Neural progenitor cell (in vitro differentiated cells): ENCODE measurements around the gene REM2. TPM values are rescaled to one million over a fixed set of nuclear protein-coding genes. Genes with fewer than 3 reads are reported as not detected.

Experiments used
- DNase-seq: peaks from one replicate; pipeline ENCODE4 v3.0.0-alpha.2; 2016; ENCODE audit warnings: low spot score
- H2AFZ ChIP-seq: fragments of 200-600 bp; sonication (generic); replicated peaks from 2 replicates; pipeline ENCODE4 v1.6.1; 2016; ENCODE audit warnings: antibody characterized with exemption
- H3F3A ChIP-seq: fragments of 200-600 bp; sonication (generic); 2 replicates; pipeline ENCODE4 v1.6.1; 2016; ENCODE audit warnings: antibody characterized with exemption, low read depth
- H3K27ac ChIP-seq: fragments of 200-600 bp; sonication (generic); 2 replicates; pipeline ENCODE4 v1.5.1; 2016; ENCODE audit warnings: mild to moderate bottlenecking
- H3K27me3 ChIP-seq: fragments of 200-600 bp; sonication (generic); 2 replicates; pipeline ENCODE4 v1.6.1; 2016; ENCODE audit warnings: mild to moderate bottlenecking, moderate library complexity
- H3K36me3 ChIP-seq: fragments of 200-600 bp; sonication (generic); 2 replicates; pipeline ENCODE4 v1.5.1; 2016
- H3K4me1 ChIP-seq: fragments of 200-600 bp; sonication (generic); 2 replicates; pipeline ENCODE4 v1.6.1; 2016; ENCODE audit warnings: mixed run types
- H3K4me2 ChIP-seq: fragments of 200-600 bp; sonication (generic); 2 replicates; pipeline ENCODE4 v1.6.1; 2016
- H3K4me3 ChIP-seq: fragments of 200-600 bp; sonication (generic); 2 replicates; pipeline ENCODE4 v1.5.1; 2016
- H3K79me2 ChIP-seq: fragments of 200-600 bp; sonication (generic); 2 replicates; pipeline ENCODE4 v1.6.1; 2016; ENCODE audit warnings: low read depth
- H3K9ac ChIP-seq: fragments of 200-600 bp; sonication (generic); 2 replicates; pipeline ENCODE4 v1.6.1; 2016
- H3K9me3 ChIP-seq: fragments of 200-600 bp; sonication (generic); 2 replicates; pipeline ENCODE4 v1.5.1; 2016; ENCODE audit warnings: low read depth
- H4K20me1 ChIP-seq: fragments of 200-600 bp; sonication (generic); 2 replicates; pipeline ENCODE4 v1.6.1; 2016; ENCODE audit warnings: low read depth
- H3K27ac Mint-ChIP-seq: 3 replicates; pipeline ENCODE4 v1.8.0; 2021; ENCODE audit warnings: mixed read lengths
- H3K27me3 Mint-ChIP-seq: 2 replicates; pipeline ENCODE4 v1.8.0; 2022; ENCODE audit warnings: low read depth, mild to moderate bottlenecking, inconsistent platforms, moderate library complexity, mixed read lengths; ENCODE audit not compliant: insufficient read depth
- H3K36me3 Mint-ChIP-seq: 3 replicates; pipeline ENCODE4 v1.8.0; 2021; ENCODE audit warnings: mixed read lengths
- H3K4me1 Mint-ChIP-seq: 3 replicates; pipeline ENCODE4 v1.8.0; 2021; ENCODE audit warnings: mixed read lengths
- H3K4me3 Mint-ChIP-seq: 3 replicates; pipeline ENCODE4 v1.8.0; 2021; ENCODE audit warnings: mild to moderate bottlenecking, moderate library complexity, mixed read lengths
- H3K9me3 Mint-ChIP-seq: 3 replicates; pipeline ENCODE4 v1.8.0; 2020; ENCODE audit warnings: mixed read lengths
- EZH2 ChIP-seq: fragments of 200-600 bp; sonication (generic); IDR thresholded peaks from 2 replicates; pipeline ENCODE4 v1.6.1; 2017; ENCODE audit warnings: antibody characterized with exemption, mild to moderate bottlenecking, moderate library complexity
- EZH2phosphoT487 ChIP-seq: fragments of 200-600 bp; sonication (generic); IDR thresholded peaks from 2 replicates; pipeline ENCODE4 v1.6.1; 2017; ENCODE audit warnings: antibody characterized with exemption
- total RNA-seq: library from RNA; depleted of rRNA; stranded (reverse); fragments of >200 nt; gene quantifications from 2 replicates; pipeline ENCODE4 v1.2.3, GENCODE V29; 2015; ENCODE audit warnings: low replicate concordance
- TF ChIP-seq, protein P1 (sequence below): fragments of 200-600 bp; sonication (generic); IDR thresholded peaks from 2 replicates; pipeline ENCODE4 v1.5.1; 2017; ENCODE audit warnings: antibody characterized with exemption, mild to moderate bottlenecking

The REM2 gene
- total RNA-seq, 1 donor from 2014 or later = 1.7 TPM

GRCh38 chr14:22872033-22872832, 10.8 kb upstream of the REM2 start:
- peak overlapping the region; percentile 83 for H3K4me2 ChIP-seq
- H3F3A ChIP-seq = peaks cover 23% of the 10 kb centered on the region
- H4K20me1 ChIP-seq = no peaks in the 10 kb centered on the region
- peak overlapping the region; percentile 95 for H3K4me3 Mint-ChIP-seq
- H3K36me3 Mint-ChIP-seq = peaks cover 12% of the 10 kb centered on the region
- no peaks in the 10 kb centered on the region for H3K9me3 ChIP-seq
- no peaks in the 10 kb centered on the region for H3K9me3 Mint-ChIP-seq
- no peaks in the 10 kb centered on the region for H3K27me3 ChIP-seq
- DNase-seq = peak; percentile 92
- H3K27ac Mint-ChIP-seq = peak overlapping the region; percentile 81
- no peak overlapping the region for H3K27ac ChIP-seq
- TF ChIP-seq, protein P1, sequence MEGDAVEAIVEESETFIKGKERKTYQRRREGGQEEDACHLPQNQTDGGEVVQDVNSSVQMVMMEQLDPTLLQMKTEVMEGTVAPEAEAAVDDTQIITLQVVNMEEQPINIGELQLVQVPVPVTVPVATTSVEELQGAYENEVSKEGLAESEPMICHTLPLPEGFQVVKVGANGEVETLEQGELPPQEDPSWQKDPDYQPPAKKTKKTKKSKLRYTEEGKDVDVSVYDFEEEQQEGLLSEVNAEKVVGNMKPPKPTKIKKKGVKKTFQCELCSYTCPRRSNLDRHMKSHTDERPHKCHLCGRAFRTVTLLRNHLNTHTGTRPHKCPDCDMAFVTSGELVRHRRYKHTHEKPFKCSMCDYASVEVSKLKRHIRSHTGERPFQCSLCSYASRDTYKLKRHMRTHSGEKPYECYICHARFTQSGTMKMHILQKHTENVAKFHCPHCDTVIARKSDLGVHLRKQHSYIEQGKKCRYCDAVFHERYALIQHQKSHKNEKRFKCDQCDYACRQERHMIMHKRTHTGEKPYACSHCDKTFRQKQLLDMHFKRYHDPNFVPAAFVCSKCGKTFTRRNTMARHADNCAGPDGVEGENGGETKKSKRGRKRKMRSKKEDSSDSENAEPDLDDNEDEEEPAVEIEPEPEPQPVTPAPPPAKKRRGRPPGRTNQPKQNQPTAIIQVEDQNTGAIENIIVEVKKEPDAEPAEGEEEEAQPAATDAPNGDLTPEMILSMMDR = peak; percentile 98
- no peak for TF ChIP-seq EZH2phosphoT487
- peaks cover 14% of the 10 kb centered on the region for H3K4me1 Mint-ChIP-seq
- H3K4me3 ChIP-seq = peak overlapping the region; percentile 75
- no peak overlapping the region for H3K9ac ChIP-seq
- peaks cover 7% of the 10 kb centered on the region for H3K4me1 ChIP-seq
- H3K27me3 Mint-ChIP-seq = peaks cover 7% of the 10 kb centered on the region
- peak overlapping the region; percentile 37 for H2AFZ ChIP-seq
- no peaks in the 10 kb centered on the region for H3K79me2 ChIP-seq
- H3K36me3 ChIP-seq = no peaks in the 10 kb centered on the region

DNA sequence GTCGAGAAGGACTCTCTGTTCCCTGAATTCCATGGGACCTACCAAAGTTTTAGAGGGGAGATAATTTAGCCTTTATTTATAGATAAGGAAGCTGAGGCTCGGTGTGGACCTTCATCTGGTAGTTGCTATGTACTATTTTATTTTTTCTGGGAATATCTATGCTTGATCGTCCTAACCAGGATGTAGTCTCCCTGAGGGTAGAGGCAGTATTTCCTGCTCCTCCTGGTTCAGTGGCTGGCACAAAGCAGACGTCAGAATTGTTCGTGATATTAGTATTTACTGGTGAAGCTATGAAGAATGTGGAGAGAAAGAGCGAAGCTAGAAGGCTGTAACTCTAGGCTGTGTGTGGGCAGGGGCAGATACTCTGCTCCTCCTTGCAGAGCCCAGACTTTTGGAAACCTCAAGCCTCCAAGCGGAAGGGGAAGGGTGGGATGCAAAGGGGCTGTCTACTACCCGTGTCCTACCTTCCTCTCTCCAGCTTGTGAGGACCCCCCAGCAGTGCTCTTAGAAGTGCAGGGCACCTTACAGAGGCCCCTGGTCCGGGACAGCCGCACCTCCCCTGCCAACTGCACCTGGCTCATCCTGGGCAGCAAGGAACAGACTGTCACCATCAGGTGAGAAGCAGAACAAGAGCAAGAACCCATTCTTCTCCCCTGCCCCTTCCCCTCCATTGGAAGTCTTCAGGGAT, 10.0 kb upstream of the REM2 start:
- H3K36me3 Mint-ChIP-seq = peaks cover 14% of the 10 kb centered on the region
- peak overlapping the region; percentile 91 for H3K4me3 Mint-ChIP-seq
- Histone ChIP-seq H3K27ac (no peak overlapping the region), H4K20me1 (no peaks in the 10 kb centered on the region), H3K36me3 (no peaks in the 10 kb centered on the region), H3K4me2 (peak overlapping the region; percentile 83), H3K9me3 (no peaks in the 10 kb centered on the region), H3K79me2 (no peaks in the 10 kb centered on the region), H3K4me1 (peaks cover 7% of the 10 kb centered on the region), H3K9ac (no peak overlapping the region), H3F3A (peaks cover 23% of the 10 kb centered on the region), H3K27me3 (no peaks in the 10 kb centered on the region), H2AFZ (peak overlapping the region; percentile 4), H3K4me3 (peak overlapping the region; percentile 75)
- H3K27ac Mint-ChIP-seq = peak overlapping the region; percentile 81
- TF ChIP-seq EZH2 (no peak), EZH2phosphoT487 (no peak)
- TF ChIP-seq, protein P1 = no peak
- DNase-seq = no peak
- no peaks in the 10 kb centered on the region for H3K9me3 Mint-ChIP-seq
- H3K4me1 Mint-ChIP-seq = peaks cover 14% of the 10 kb centered on the region
- H3K27me3 Mint-ChIP-seq = peaks cover 10% of the 10 kb centered on the region

DNA sequence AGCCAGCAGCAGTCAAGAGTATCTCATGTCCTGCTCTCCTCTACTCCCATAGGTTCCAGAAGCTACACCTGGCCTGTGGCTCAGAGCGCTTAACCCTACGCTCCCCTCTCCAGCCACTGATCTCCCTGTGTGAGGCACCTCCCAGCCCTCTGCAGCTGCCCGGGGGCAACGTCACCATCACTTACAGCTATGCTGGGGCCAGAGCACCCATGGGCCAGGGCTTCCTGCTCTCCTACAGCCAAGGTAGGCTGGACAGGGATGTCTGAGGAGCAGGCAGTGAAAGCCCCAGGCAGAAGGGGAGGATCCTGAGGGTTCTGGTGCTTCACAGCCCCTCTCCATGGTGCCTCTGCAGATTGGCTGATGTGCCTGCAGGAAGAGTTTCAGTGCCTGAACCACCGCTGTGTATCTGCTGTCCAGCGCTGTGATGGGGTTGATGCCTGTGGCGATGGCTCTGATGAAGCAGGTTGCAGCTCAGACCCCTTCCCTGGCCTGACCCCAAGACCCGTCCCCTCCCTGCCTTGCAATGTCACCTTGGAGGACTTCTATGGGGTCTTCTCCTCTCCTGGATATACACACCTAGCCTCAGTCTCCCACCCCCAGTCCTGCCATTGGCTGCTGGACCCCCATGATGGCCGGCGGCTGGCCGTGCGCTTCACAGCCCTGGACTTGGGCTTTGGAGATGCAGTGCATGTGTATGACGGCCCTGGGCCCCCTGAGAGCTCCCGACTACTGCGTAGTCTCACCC, 7.8 kb upstream of the REM2 start:
- H3K4me1 Mint-ChIP-seq = peaks cover 14% of the 10 kb centered on the region

More for the DNA sequence above, 7.8 kb upstream of the REM2 start:
- H3K4me2 ChIP-seq = no peak overlapping the region
- no peaks in the 10 kb centered on the region for H3K27me3 ChIP-seq
- no peak overlapping the region for H3K9ac ChIP-seq
- H3K9me3 ChIP-seq = no peaks in the 10 kb centered on the region
- H3K4me1 ChIP-seq = peaks cover 7% of the 10 kb centered on the region
- peaks cover 22% of the 10 kb centered on the region for H3F3A ChIP-seq
- Mint-ChIP-seq H3K27ac (no peak overlapping the region), H3K9me3 (no peaks in the 10 kb centered on the region), H3K4me3 (no peak overlapping the region), H3K27me3 (peaks cover 9% of the 10 kb centered on the region), H3K36me3 (peaks cover 19% of the 10 kb centered on the region)
- DNase-seq = no peak
- no peaks in the 10 kb centered on the region for H3K36me3 ChIP-seq
- no peaks in the 10 kb centered on the region for H4K20me1 ChIP-seq
- no peak overlapping the region for H3K4me3 ChIP-seq
- no peak overlapping the region for H2AFZ ChIP-seq
- no peaks in the 10 kb centered on the region for H3K79me2 ChIP-seq
- H3K27ac ChIP-seq = no peak overlapping the region
- TF ChIP-seq EZH2 (no peak), EZH2phosphoT487 (no peak)
- TF ChIP-seq, protein P1 = no peak
